Ammon's horn (tissue), 1 donor: ENCODE data around the gene CMSS1.

Experiments used
- DNase-seq: peaks from one replicate; pipeline ENCODE4 v3.0.0-alpha.2; 2016; ENCODE audit warnings: low spot score

The CMSS1 gene

GRCh38 chr3:99960123-99960878 is 142.6 kb downstream of the CMSS1 start:
- DNase-seq, result no peak

- DNase-seq, result no peak
Measured at GRCh38 chr3:99960941-99961340, 143.3 kb downstream of the CMSS1 start.

- no peak for DNase-seq
Measured at GRCh38 chr3:99961756-99962515, 144.3 kb downstream of the CMSS1 start.

GRCh38 chr3:99962703-99963102 is 145.0 kb downstream of the CMSS1 start:
- DNase-seq, result no peak

- no peak for DNase-seq
Measured at GRCh38 chr3:99965077-99965476, 147.4 kb downstream of the CMSS1 start.

- DNase-seq, result no peak
Measured at GRCh38 chr3:99965681-99966408, 148.2 kb downstream of the CMSS1 start.

GRCh38 chr3:99966662-99967416 is 149.2 kb downstream of the CMSS1 start:
- DNase-seq, result no peak

- DNase-seq, result no peak
Measured at GRCh38 chr3:99967796-99968195, 150.1 kb downstream of the CMSS1 start.

GRCh38 chr3:99969136-99969535 is 151.5 kb downstream of the CMSS1 start:
- DNase-seq, result no peak

- no peak for DNase-seq
Measured at GRCh38 chr3:99970198-99970597, 152.5 kb downstream of the CMSS1 start.

GRCh38 chr3:99971761-99972160 is 154.1 kb downstream of the CMSS1 start:
- no peak for DNase-seq

GRCh38 chr3:99972380-99973104 is 154.9 kb downstream of the CMSS1 start:
- DNase-seq, result no peak

- no peak for DNase-seq
Measured at GRCh38 chr3:99974989-99975388, 157.3 kb downstream of the CMSS1 start.

GRCh38 chr3:99976584-99976983 is 158.9 kb downstream of the CMSS1 start:
- no peak for DNase-seq

- DNase-seq, result no peak
Measured at GRCh38 chr3:99978221-99978620, 160.6 kb downstream of the CMSS1 start.

- no peak for DNase-seq
Measured at GRCh38 chr3:99980606-99981005, 162.9 kb downstream of the CMSS1 start.

- no peak for DNase-seq
Measured at GRCh38 chr3:99981138-99981537, 163.5 kb downstream of the CMSS1 start.

GRCh38 chr3:99982650-99983049 is 165.0 kb downstream of the CMSS1 start:
- no peak for DNase-seq

GRCh38 chr3:99984139-99984538 is 166.5 kb downstream of the CMSS1 start:
- no peak for DNase-seq

GRCh38 chr3:99984668-99985067 is 167.0 kb downstream of the CMSS1 start:
- DNase-seq, result no peak

GRCh38 chr3:99990179-99990578 is 172.5 kb downstream of the CMSS1 start:
- DNase-seq, result no peak
